ENCODE data around the gene SSBP2.

Gene SSBP2

GRCh38 chr5:81778642-81779041 lies 27.7 kb upstream of the SSBP2 start:
- FAIRE-seq, result no peak
- DNase-seq (ENCODE audit: insufficient read length, low spot score), result no peak
- TF ChIP-seq, protein P1, sequence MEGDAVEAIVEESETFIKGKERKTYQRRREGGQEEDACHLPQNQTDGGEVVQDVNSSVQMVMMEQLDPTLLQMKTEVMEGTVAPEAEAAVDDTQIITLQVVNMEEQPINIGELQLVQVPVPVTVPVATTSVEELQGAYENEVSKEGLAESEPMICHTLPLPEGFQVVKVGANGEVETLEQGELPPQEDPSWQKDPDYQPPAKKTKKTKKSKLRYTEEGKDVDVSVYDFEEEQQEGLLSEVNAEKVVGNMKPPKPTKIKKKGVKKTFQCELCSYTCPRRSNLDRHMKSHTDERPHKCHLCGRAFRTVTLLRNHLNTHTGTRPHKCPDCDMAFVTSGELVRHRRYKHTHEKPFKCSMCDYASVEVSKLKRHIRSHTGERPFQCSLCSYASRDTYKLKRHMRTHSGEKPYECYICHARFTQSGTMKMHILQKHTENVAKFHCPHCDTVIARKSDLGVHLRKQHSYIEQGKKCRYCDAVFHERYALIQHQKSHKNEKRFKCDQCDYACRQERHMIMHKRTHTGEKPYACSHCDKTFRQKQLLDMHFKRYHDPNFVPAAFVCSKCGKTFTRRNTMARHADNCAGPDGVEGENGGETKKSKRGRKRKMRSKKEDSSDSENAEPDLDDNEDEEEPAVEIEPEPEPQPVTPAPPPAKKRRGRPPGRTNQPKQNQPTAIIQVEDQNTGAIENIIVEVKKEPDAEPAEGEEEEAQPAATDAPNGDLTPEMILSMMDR (IDR thresholded peaks at IDR 0.05; ENCODE audit: insufficient read depth, missing control alignments), result no peak

GRCh38 chr5:81776258-81776657 lies 25.4 kb upstream of the SSBP2 start:
- FAIRE-seq (no peak), DNase-seq (ENCODE audit: insufficient read length, low spot score) (no peak)
- TF ChIP-seq, protein P1 (IDR thresholded peaks at IDR 0.05; ENCODE audit: insufficient read depth, missing control alignments), result no peak

DNA sequence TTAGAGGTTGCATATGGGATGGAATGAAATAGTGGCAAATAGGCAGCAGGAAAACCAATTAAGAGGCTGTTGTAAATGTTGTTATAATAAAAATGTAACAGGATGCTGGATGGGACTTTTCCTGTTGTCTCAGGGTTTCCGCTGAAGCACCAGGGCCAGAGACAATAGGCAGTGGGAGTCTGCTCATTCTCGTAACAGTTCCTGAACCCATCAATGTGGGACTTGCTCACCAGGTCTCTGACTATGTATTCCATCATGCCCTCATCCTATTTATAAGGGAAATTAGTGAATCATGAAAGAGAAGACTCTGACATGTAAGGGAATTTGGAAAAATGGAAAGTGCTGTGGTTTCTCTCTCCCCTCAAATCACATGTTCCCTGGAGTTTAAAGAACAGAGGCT lies 23.5 kb upstream of the SSBP2 start:
- TF ChIP-seq, protein P1 (IDR thresholded peaks at IDR 0.05; ENCODE audit: insufficient read depth, missing control alignments), result no peak

DNA sequence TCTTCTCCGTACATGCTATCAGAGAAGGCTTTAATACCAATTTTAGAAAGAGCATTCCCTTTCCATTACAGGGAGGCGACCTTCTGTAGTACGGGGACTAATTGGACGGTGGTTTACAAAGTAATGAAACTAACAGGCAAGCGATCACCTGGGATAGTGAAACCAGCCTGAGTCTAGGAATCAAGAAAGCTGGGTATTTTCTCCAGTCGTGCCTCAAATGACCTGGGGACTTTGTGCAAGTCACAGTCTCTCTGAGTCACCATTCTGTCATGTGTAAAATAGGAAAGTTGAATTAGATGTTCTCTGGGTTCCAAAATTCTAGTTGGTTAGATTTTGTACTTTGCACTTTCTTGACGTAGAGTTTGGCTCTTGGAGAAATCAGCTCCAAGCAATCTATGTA lies 22.7 kb upstream of the SSBP2 start:
- FAIRE-seq (no peak), DNase-seq (ENCODE audit: insufficient read length, low spot score) (no peak)
- TF ChIP-seq, protein P1 (IDR thresholded peaks at IDR 0.05; ENCODE audit: insufficient read depth, missing control alignments), result no peak

More for the DNA sequence above, 23.5 kb upstream of the SSBP2 start:
- FAIRE-seq (no peak), DNase-seq (ENCODE audit: insufficient read length, low spot score) (no peak)

- TF ChIP-seq, protein P1 (IDR thresholded peaks at IDR 0.05; ENCODE audit: insufficient read depth, missing control alignments), result no peak
- DNase-seq (ENCODE audit: insufficient read length, low spot score), result no peak
- no peak for FAIRE-seq
These were observed 22.3 kb upstream of the SSBP2 start for GRCh38 chr5:81773161-81773560.

DNA sequence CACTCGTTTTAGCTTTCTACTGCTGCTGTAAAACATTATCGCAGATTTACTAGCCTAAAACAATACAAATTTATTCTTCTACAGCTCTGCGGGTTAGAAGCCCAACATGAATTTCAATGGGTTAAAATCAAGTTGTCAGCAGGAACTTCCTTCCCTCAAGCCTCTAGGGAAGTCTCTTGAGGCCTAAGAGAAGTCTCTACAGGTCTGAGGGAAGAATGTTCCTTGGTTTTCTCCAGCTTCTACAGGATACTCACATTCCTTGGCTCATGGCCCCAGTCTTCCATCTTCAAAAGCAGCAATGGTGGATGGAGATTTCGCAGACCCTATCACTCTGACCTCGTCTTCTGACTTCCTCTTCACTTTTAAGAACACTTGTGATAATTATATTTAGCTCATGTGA lies 21.6 kb upstream of the SSBP2 start:
- FAIRE-seq (no peak), DNase-seq (ENCODE audit: insufficient read length, low spot score) (no peak)
- TF ChIP-seq, protein P1 (IDR thresholded peaks at IDR 0.05; ENCODE audit: insufficient read depth, missing control alignments), result no peak

DNA sequence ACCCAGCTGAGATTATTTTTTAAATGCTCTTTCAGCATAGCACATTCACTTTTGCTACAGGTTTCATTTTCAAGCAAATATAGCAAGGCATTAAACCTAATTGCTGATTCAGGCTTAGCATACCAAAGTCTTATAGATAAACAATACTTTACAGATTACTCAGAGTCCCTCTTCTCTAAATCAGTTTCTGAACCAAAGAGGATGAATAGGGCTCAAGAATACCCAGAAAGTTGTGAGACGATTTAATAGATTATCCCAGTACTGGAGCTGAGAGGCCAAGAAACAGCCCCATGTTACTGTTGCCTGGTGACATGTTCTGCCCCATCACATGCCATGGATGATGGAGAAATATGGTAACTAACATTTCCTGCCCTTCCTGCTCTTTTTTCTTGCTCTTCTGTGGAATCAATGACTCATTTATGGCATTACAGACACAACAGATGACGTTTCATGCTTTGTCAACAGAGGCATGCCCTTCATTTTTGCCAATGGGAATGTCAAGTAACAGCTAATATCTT lies 18.1 kb upstream of the SSBP2 start:
- TF ChIP-seq, protein P1 (IDR thresholded peaks at IDR 0.05; ENCODE audit: insufficient read depth, missing control alignments), result no peak
- peak; percentile 22 for DNase-seq (ENCODE audit: insufficient read length, low spot score)
- FAIRE-seq, result no peak

Measured in D721Med (cell line).